Esophagus muscularis mucosa (tissue), 4 donors: ENCODE measurements around the gene SMTN. TPM values are rescaled to one million over a fixed set of nuclear protein-coding genes. Genes with fewer than 3 reads are reported as not detected.
A peak's percentile ranks its signal among the peaks of the same experiment; 100 is the strongest.

Experiments used
- DNase-seq: peaks from one replicate; pipeline ENCODE4 v3.0.0-alpha.2; 2017; ENCODE audit errors: extremely low spot score
- H3K27ac ChIP-seq, 4 donors: fragments of 200-600 bp; sonication (generic); replicated peaks in 1 of 4; 1 replicate in 3 of 4; 2 replicates in 1 of 4; pipeline ENCODE4 v1.5.1; 2016 to 2019; ENCODE audit warnings: mild to moderate bottlenecking in 1 of 4
- H3K27me3 ChIP-seq, 4 donors: fragments of 200-600 bp; sonication (generic); one replicate each; pipeline versions ENCODE4 v1.5.1 to v1.6.0; 2016 to 2019
- H3K36me3 ChIP-seq, 4 donors: fragments of 200-600 bp; sonication (generic); one replicate each; pipeline ENCODE4 v1.5.1; 2016 to 2019
- H3K4me1 ChIP-seq, 4 donors: fragments of 200-600 bp; sonication (generic); one replicate each; pipeline ENCODE4 v1.5.1; 2016 to 2019
- H3K4me3 ChIP-seq, 4 donors: fragments of 200-600 bp; sonication (generic); 1 replicate in 2 of 4; 2 replicates in 2 of 4; pipeline ENCODE4 v1.5.1; 2016 to 2019; ENCODE audit warnings: mild to moderate bottlenecking in 4 of 4, moderate library complexity in 1 of 4
- H3K9me3 ChIP-seq, 4 donors: fragments of 200-600 bp; sonication (generic); 1 replicate in 3 of 4; 2 replicates in 1 of 4; pipeline ENCODE4 v1.5.1; 2016 to 2019
- EP300 ChIP-seq: sonication (generic); formaldehyde crosslinking; IDR thresholded peaks from one replicate; pipeline ENCODE4 v1.6.1; 2017; ENCODE audit warnings: antibody characterized with exemption
- POLR2A ChIP-seq: fragments of 450-650 bp; IDR thresholded peaks from one replicate; pipeline ENCODE4 v1.6.1; 2017; ENCODE audit warnings: antibody characterized with exemption, moderate library complexity, mild to moderate bottlenecking, low read depth
- POLR2AphosphoS5 ChIP-seq, 2 donors: sonication (generic); formaldehyde crosslinking; IDR thresholded peaks; one replicate each; pipeline ENCODE4 v1.6.1; 2017; ENCODE audit warnings: antibody characterized with exemption in 2 of 2
- WGBS: methylation state at CpG from one replicate; pipeline ENCODE4 v1.1.5; 2018; 5-methylcytosine and 5-hydroxymethylcytosine counted together
- intact Hi-C: fragments of 100-400 bp; cut with DNase I; formaldehyde crosslinking; loops from one replicate; pipeline ENCODE4 v1.15.1; 2023
- total RNA-seq, 4 donors: library from RNA; depleted of rRNA; stranded (reverse); fragments of >200 nt; gene quantifications; one replicate each; pipeline versions ENCODE4 v1.1.0 to v1.2.1, GENCODE V29; 2016
- TF ChIP-seq, protein P1 (sequence below), 3 experiments: fragments of 200-600 bp in 2 of 3; fragments of 450-650 bp in 1 of 3; sonication (generic) in 2 of 3; IDR thresholded peaks; one replicate each; pipeline ENCODE4 v1.5.1; 2017 to 2019; ENCODE audit warnings: antibody characterized with exemption in 3 of 3, mild to moderate bottlenecking in 2 of 3, moderate library complexity in 1 of 3

Gene SMTN
- total RNA-seq, 4 donors from 2014 or later, result 1,154 to 1,495 (median 1,416) TPM

DNA sequence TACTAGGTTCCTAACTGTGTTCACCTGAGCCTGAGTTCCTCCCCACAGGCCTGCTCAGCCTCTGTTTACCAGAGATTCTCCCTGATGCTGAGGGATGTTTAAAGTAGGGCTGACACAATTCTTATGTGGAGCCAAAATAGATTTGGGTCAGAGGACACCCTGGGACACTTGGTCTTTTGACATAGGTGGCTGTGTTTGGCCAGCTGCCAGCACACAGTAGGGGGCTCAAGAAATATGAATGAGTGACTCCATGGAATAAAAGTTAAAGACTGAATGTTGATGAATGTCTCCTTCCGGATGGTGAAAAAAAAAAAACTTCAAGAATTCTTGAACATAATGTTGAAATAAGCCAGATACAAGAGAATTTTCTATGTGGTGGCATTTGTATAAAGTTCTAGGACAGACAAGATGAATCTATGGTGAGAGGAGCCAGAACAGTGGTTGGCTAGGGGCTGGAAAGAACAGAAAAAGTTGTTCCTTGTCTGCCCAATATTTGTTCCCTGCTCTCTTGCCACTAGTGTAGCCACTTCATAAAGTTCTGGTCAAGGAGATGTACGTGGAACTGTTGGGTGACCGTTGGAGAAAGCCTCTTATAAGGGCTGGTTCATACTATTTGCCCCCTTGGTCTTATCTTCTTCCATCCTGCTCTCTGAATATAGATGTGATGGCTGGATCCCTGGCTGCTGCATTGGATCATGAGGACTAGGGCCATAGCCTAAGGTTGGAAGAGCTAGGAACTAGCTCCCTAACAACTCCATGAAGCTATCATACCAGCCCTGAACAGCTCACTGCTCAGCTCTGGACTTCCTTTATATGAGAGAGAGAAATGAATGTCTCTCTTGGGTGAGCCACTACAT, 40.3 kb upstream of the SMTN start:
- intact Hi-C loops, result no loop called here

DNA sequence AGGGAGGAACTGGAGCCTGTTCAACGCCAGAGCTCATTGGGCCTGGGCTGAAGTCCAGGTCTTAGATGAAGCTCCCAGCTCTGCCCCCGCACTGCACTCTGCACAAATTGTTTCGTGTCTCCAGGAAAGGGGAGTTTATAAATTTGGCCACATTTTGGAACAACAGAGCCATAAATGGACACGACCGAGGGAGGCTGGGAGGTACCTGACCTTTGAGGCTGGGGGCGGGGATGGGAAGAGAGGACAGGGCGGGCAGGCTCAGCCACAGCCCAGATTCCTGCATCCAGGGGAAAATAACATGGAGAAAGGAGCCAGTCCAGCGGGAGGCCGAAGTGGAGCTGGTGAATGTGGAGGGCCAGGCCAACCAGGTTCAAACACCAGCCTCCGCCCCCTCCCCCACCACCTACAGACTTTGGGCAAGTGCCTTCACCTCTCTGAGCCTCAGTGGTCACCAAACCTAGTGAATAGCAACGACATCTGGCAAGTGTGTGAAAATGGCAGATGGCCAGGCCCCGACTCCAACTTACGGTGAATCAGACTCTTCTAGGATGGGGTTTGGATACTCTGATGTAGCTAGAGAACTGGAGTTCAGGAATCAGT, 36.8 kb upstream of the SMTN start:
- DNase-seq, result no peak
- WGBS, result 17% methylated on average over 13 of the region's 13 CpGs
- TF ChIP-seq EP300 (no peak), POLR2AphosphoS5 (IDR thresholded peaks at IDR 0.05) (peak; percentile 48 to 55)
- no peaks in the 10 kb centered on the region for H3K9me3 ChIP-seq
- intact Hi-C loops, result no loop called here
- H3K4me3 ChIP-seq, result peak overlapping the region; percentile 6 to 30 (median 9)
- no peaks in the 10 kb centered on the region for H3K27me3 ChIP-seq
- H3K4me1 ChIP-seq, result peaks cover 50 to 65% (median 56%) of the 10 kb centered on the region in 4 donors
- H3K36me3 ChIP-seq, result no peaks in the 10 kb centered on the region
- peak overlapping the region; percentile 84 to 92 (median 90) for H3K27ac ChIP-seq

More for the DNA sequence above, 40.3 kb upstream of the SMTN start:
- TF ChIP-seq POLR2AphosphoS5 (IDR thresholded peaks at IDR 0.05) (peak in 1 of 2 donors; percentile 30), EP300 (no peak)
- 68% methylated on average over 3 of the region's 3 CpGs for WGBS
- Histone ChIP-seq H3K36me3 (no peaks in the 10 kb centered on the region), H3K4me1 (peaks cover 44 to 77% (median 76%) of the 10 kb centered on the region in 4 donors), H3K27ac (peak overlapping the region; percentile 87 to 92 (median 90)), H3K9me3 (no peaks in the 10 kb centered on the region), H3K27me3 (no peaks in the 10 kb centered on the region), H3K4me3 (no peak overlapping the region)
- no peak for DNase-seq

DNA sequence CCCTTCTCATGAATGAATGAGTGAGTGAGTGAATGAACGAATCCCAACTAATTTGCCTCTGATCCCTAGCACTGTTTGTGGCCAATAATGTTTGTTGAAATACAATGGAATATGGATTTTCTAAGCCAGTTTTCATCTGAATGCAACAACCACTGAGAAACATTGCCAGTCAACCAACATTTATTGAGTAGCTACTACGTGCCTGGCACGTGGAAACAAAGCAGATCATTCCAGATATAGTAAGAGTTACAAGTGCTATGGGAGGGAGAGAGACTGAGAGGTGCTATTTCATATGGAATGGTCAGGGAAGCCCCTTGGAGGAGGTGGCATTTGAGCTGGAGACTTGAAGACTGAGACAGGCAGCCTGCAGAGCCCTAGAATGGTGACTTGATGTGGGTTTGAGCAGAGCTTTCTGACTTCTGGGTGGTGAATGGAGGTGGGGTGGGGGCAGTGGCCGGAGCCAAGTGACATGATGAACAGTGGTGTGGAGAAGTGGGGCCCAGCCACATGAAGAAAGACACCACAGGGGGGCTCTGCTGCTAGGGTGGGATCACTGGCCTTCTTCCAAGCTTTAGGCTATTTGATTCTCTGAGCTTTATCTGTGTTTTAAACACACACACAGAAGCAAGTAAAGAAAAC, 35.1 kb upstream of the SMTN start:
- H3K4me3 ChIP-seq, result no peak overlapping the region
- no peak for DNase-seq
- intact Hi-C loops, result no loop called here
- H3K4me1 ChIP-seq, result peaks cover 40 to 51% (median 47%) of the 10 kb centered on the region in 4 donors
- peak overlapping the region; percentile 84 to 92 (median 90) for H3K27ac ChIP-seq
- H3K36me3 ChIP-seq, result no peaks in the 10 kb centered on the region
- H3K27me3 ChIP-seq, result no peaks in the 10 kb centered on the region
- no peaks in the 10 kb centered on the region for H3K9me3 ChIP-seq
- TF ChIP-seq POLR2AphosphoS5 (IDR thresholded peaks at IDR 0.05) (no peak), EP300 (no peak), POLR2A (no peak)
- TF ChIP-seq, protein P1, sequence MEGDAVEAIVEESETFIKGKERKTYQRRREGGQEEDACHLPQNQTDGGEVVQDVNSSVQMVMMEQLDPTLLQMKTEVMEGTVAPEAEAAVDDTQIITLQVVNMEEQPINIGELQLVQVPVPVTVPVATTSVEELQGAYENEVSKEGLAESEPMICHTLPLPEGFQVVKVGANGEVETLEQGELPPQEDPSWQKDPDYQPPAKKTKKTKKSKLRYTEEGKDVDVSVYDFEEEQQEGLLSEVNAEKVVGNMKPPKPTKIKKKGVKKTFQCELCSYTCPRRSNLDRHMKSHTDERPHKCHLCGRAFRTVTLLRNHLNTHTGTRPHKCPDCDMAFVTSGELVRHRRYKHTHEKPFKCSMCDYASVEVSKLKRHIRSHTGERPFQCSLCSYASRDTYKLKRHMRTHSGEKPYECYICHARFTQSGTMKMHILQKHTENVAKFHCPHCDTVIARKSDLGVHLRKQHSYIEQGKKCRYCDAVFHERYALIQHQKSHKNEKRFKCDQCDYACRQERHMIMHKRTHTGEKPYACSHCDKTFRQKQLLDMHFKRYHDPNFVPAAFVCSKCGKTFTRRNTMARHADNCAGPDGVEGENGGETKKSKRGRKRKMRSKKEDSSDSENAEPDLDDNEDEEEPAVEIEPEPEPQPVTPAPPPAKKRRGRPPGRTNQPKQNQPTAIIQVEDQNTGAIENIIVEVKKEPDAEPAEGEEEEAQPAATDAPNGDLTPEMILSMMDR (IDR thresholded peaks at IDR 0.05), result no peak
- 77% methylated on average over 4 of the region's 4 CpGs for WGBS

DNA sequence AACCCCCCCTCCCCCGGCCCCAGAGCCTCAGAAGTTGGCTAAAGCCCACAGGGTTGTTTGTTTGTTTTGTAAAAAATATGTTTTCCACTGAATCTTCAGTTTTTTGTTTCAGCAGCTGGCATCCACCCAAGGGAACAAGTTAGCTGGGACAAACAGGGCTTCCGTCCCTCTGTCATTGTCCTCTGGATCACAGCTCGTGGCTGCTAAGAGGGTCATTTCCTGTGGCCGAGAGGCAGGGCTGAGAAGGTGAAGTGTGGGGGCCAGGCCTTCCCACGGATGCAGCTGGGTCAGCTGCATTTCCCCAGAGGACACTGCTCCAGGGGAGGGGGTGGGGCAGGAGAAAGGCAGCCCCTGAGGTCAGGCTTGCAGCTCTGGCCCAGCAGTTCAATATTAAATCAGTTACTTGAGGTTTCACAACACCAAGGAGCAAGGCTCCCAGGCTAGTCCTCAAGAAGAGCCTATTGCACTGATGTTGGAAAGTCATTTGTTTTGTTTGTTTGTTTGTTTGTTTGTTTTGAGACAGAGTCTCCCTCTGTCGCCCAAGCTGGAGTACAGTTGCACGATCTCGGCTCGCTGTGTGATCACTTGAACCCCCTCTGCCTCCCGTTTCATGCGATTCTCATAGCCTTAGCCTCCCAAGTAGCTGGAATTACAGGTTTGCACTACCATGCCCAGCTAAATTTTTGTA, 34.4 kb upstream of the SMTN start:
- DNase-seq, result no peak
- Histone ChIP-seq H3K27me3 (no peaks in the 10 kb centered on the region), H3K27ac (peak overlapping the region; percentile 84 to 92 (median 90)), H3K4me1 (peaks cover 40 to 51% (median 47%) of the 10 kb centered on the region in 4 donors), H3K9me3 (no peaks in the 10 kb centered on the region), H3K4me3 (no peak overlapping the region), H3K36me3 (no peaks in the 10 kb centered on the region)
- TF ChIP-seq EP300 (no peak), POLR2AphosphoS5 (IDR thresholded peaks at IDR 0.05) (peak; percentile 44 to 65)
- intact Hi-C loops, result no loop called here
- 62% methylated on average over 11 of the region's 11 CpGs for WGBS

DNA sequence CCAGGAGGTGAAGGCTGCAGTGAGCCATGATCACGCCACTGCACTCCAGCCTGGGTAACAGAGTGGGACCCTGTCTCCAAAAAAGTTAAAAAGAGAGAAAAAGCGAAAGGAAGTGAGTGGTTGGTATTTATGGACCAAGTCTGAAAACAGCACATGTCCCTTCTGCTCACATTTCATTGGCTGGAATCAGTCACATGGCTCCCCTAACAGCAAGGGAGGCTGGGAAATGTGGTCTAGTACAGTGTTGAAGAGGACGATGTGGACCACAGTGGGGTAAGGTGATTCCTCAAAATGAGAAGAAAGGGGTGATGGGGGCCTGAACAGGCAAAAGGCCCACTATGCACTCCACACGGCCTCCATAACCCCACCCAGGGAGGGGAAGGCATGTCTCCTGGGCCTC, 32.5 kb upstream of the SMTN start:
- 87% methylated on average over 4 of the region's 4 CpGs for WGBS
- TF ChIP-seq POLR2AphosphoS5 (IDR thresholded peaks at IDR 0.05) (no peak), EP300 (no peak), POLR2A (no peak)
- TF ChIP-seq, protein P1 (IDR thresholded peaks at IDR 0.05), result no peak
- Histone ChIP-seq H3K4me1 (peaks cover 38 to 54% (median 49%) of the 10 kb centered on the region in 4 donors), H3K27ac (no peak overlapping the region), H3K4me3 (no peak overlapping the region), H3K27me3 (no peaks in the 10 kb centered on the region), H3K36me3 (no peaks in the 10 kb centered on the region), H3K9me3 (no peaks in the 10 kb centered on the region)
- DNase-seq, result no peak
- intact Hi-C loops, result no loop called here
